ENCODE results near the gene ISG15. TPM values are rescaled to one million over a fixed set of nuclear protein-coding genes. Genes with fewer than 3 reads are reported as not detected.

ISG15 gene
- total and polyA plus RNA-seq, 2 of the 13 experiments (the other 11 are each of a cell fraction or from before 2014, with no cell fraction given): 42.1 to 54.9 TPM

DNA sequence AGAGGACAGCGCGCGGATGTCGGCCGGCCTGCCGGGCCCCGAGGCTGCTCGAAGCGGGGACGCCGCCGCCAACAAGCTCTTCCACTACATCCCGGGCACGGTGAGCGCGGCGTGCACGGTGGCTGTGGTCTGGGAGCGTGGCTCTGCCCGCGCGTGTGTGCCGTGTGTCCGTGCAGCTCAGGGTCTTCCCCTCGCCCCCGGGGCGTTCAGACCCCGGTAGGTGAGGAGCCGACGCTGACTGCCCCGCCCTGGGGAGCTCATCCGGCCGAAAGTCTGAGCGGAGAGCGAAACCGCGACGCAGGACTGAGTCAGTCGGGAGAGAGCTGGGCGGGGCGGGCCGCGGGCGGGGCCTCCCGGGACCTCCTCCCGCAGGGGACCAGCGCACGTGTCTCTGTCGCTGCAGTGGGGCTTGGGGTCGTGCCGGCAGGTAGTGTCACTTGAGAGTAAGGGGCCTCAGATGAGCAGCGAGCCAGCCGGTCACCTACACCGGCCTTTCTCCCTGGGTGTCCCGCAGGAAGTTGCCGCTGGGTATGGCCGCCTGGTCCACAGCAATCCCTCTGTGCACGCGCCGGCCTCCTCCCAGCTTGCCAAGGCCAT is 46.5 kb upstream of the ISG15 start (continued):
- TF ChIP-seq, protein P1, sequence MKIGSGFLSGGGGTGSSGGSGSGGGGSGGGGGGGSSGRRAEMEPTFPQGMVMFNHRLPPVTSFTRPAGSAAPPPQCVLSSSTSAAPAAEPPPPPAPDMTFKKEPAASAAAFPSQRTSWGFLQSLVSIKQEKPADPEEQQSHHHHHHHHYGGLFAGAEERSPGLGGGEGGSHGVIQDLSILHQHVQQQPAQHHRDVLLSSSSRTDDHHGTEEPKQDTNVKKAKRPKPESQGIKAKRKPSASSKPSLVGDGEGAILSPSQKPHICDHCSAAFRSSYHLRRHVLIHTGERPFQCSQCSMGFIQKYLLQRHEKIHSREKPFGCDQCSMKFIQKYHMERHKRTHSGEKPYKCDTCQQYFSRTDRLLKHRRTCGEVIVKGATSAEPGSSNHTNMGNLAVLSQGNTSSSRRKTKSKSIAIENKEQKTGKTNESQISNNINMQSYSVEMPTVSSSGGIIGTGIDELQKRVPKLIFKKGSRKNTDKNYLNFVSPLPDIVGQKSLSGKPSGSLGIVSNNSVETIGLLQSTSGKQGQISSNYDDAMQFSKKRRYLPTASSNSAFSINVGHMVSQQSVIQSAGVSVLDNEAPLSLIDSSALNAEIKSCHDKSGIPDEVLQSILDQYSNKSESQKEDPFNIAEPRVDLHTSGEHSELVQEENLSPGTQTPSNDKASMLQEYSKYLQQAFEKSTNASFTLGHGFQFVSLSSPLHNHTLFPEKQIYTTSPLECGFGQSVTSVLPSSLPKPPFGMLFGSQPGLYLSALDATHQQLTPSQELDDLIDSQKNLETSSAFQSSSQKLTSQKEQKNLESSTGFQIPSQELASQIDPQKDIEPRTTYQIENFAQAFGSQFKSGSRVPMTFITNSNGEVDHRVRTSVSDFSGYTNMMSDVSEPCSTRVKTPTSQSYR (CRISPR knock-in tag; IDR thresholded peaks at IDR 0.05; ENCODE audit: borderline replicate concordance): no peak
- TF ChIP-seq RCOR2 (CRISPR knock-in tag; IDR thresholded peaks at IDR 0.05) (no peak), HHEX (CRISPR knock-in tag; IDR thresholded peaks at IDR 0.05) (no peak), SRSF9 (IDR thresholded peaks at IDR 0.05; ENCODE audit: borderline replicate concordance, insufficient read depth, low read depth, low read length, poor library complexity, severe bottlenecking) (no peak), ZFYVE20 (CRISPR knock-in tag; IDR thresholded peaks at IDR 0.05; ENCODE audit: borderline replicate concordance, low read depth) (no peak), SMAD3 (CRISPR knock-in tag; IDR thresholded peaks at IDR 0.05) (0 out of 2 replicates have a peak, but pooled peaks have one; percentile 18), ZNF333 (CRISPR knock-in tag; IDR thresholded peaks at IDR 0.05; ENCODE audit: borderline replicate concordance) (0 out of 2 replicates have a peak, but pooled peaks have one; percentile 51), ZNF180 (CRISPR knock-in tag; IDR thresholded peaks at IDR 0.05; ENCODE audit: borderline replicate concordance, low read depth) (no peak), POLR2AphosphoS5 (IDR thresholded peaks at IDR 0.05; ENCODE audit: low read depth, low read length) (no peak), ASH2L (IDR thresholded peaks at IDR 0.05; ENCODE audit: insufficient read length, low read depth, low read length) (peak; percentile 38), ZBTB20 (CRISPR knock-in tag; IDR thresholded peaks at IDR 0.05; ENCODE audit: borderline replicate concordance, low read depth) (peak; percentile 43; the same call in 1 of the 2 replicates)
- TF ChIP-seq, protein P2, sequence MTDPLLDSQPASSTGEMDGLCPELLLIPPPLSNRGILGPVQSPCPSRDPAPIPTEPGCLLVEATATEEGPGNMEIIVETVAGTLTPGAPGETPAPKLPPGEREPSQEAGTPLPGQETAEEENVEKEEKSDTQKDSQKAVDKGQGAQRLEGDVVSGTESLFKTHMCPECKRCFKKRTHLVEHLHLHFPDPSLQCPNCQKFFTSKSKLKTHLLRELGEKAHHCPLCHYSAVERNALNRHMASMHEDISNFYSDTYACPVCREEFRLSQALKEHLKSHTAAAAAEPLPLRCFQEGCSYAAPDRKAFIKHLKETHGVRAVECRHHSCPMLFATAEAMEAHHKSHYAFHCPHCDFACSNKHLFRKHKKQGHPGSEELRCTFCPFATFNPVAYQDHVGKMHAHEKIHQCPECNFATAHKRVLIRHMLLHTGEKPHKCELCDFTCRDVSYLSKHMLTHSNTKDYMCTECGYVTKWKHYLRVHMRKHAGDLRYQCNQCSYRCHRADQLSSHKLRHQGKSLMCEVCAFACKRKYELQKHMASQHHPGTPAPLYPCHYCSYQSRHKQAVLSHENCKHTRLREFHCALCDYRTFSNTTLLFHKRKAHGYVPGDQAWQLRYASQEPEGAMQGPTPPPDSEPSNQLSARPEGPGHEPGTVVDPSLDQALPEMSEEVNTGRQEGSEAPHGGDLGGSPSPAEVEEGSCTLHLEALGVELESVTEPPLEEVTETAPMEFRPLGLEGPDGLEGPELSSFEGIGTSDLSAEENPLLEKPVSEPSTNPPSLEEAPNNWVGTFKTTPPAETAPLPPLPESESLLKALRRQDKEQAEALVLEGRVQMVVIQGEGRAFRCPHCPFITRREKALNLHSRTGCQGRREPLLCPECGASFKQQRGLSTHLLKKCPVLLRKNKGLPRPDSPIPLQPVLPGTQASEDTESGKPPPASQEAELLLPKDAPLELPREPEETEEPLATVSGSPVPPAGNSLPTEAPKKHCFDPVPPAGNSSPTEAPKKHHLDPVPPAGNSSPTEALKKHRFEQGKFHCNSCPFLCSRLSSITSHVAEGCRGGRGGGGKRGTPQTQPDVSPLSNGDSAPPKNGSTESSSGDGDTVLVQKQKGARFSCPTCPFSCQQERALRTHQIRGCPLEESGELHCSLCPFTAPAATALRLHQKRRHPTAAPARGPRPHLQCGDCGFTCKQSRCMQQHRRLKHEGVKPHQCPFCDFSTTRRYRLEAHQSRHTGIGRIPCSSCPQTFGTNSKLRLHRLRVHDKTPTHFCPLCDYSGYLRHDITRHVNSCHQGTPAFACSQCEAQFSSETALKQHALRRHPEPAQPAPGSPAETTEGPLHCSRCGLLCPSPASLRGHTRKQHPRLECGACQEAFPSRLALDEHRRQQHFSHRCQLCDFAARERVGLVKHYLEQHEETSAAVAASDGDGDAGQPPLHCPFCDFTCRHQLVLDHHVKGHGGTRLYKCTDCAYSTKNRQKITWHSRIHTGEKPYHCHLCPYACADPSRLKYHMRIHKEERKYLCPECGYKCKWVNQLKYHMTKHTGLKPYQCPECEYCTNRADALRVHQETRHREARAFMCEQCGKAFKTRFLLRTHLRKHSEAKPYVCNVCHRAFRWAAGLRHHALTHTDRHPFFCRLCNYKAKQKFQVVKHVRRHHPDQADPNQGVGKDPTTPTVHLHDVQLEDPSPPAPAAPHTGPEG (CRISPR knock-in tag; IDR thresholded peaks at IDR 0.05): peak; percentile 76; the same call in 1 of the 2 replicates
- TF ChIP-seq, protein P3, sequence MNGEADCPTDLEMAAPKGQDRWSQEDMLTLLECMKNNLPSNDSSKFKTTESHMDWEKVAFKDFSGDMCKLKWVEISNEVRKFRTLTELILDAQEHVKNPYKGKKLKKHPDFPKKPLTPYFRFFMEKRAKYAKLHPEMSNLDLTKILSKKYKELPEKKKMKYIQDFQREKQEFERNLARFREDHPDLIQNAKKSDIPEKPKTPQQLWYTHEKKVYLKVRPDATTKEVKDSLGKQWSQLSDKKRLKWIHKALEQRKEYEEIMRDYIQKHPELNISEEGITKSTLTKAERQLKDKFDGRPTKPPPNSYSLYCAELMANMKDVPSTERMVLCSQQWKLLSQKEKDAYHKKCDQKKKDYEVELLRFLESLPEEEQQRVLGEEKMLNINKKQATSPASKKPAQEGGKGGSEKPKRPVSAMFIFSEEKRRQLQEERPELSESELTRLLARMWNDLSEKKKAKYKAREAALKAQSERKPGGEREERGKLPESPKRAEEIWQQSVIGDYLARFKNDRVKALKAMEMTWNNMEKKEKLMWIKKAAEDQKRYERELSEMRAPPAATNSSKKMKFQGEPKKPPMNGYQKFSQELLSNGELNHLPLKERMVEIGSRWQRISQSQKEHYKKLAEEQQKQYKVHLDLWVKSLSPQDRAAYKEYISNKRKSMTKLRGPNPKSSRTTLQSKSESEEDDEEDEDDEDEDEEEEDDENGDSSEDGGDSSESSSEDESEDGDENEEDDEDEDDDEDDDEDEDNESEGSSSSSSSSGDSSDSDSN (CRISPR knock-in tag; IDR thresholded peaks at IDR 0.05): peak; percentile 75

All from HepG2 (cell line).